ENCODE data around the gene TRIM44.

Gene TRIM44

DNA sequence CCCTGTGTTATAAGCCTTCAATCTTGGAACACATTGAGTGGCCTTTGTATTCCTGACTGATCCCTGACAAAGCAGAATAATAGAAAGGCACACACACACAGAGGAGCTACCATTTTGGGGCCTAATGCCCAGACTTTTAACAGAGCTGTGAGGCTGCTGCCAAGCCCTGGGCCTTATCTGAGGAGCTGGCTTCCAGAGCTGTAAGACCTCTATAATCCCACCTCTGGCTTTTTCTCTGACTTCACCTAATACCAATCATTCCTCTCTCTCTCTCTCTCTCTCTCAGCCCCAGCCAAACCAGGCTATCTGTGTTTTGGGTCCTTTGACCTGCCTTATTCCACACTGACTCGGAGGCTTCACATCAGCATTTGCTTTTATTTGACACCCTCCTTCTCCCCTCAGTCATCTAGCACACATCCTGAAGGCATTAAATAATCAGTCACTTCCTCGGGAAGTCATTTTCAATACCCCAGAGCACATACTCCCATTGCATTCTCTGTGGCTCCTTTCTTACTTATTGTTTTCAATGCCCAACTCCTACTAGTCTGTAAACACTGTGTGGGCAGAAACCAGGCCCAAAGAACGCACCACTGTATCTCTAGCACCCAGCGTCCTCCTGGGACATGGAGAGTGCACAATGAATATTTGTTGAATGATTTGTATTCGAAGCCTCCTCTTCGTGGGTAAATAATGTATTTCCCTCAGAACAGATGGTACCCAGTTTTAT, 21.2 kb upstream of the TRIM44 start:
- Histone ChIP-seq H3K9me3 (replicated peaks in 1 of 2; ENCODE audit: control insufficient read depth in 2 of 2, insufficient read depth in 1 of 2, low read depth in 1 of 2, low read length in 2 of 2) (no peaks in the 10 kb centered on the region), H3K4ac (ENCODE audit: low read length) (no peak overlapping the region), H3K14ac (ENCODE audit: low read length) (no peak overlapping the region), H3K4me3 (ENCODE audit: low read length in 2 of 2) (no peak overlapping the region), H2AFZ (ENCODE audit: low read length) (peak overlapping the region; percentile 72), H3K18ac (ENCODE audit: low read length) (no peak overlapping the region), H2BK12ac (ENCODE audit: low read length) (no peak overlapping the region), H4K91ac (ENCODE audit: low read depth, low read length, poor library complexity) (no peak overlapping the region), H4K8ac (ENCODE audit: low read depth, low read length) (no peak overlapping the region), H2BK5ac (ENCODE audit: low read length) (no peak overlapping the region), H3K9ac (ENCODE audit: low read depth, low read length, poor library complexity) (no peak overlapping the region), H3K79me1 (ENCODE audit: low read depth, low read length) (no peaks in the 10 kb centered on the region), H3K27ac (replicated peaks; ENCODE audit: low read length) (no peak overlapping the region), H2BK120ac (ENCODE audit: low read depth, low read length) (no peak overlapping the region), H3K4me2 (ENCODE audit: insufficient read depth, low read length, poor library complexity, severe bottlenecking) (no peak overlapping the region), H3K23ac (ENCODE audit: low read depth, low read length, poor library complexity) (no peak overlapping the region), H3K4me1 (ENCODE audit: control insufficient read depth in 2 of 2, insufficient read depth in 1 of 2, low read depth in 1 of 2, low read length in 2 of 2) (peaks cover 14 to 17% of the 10 kb centered on the region in 2 donors), H3K36me3 (replicated peaks in 1 of 2; ENCODE audit: control insufficient read depth in 2 of 2, insufficient read depth in 2 of 2, low read length in 2 of 2) (no peaks in the 10 kb centered on the region), H2AK5ac (ENCODE audit: low read depth, low read length) (no peak overlapping the region), H3K27me3 (ENCODE audit: control insufficient read depth in 3 of 3, insufficient read depth in 3 of 3, low read depth in 1 of 3, low read length in 3 of 3) (peaks cover 0 to 3% (median 0%) of the 10 kb centered on the region in 3 experiments), H2BK15ac (ENCODE audit: low read length) (no peak overlapping the region)
- DNase-seq (ENCODE audit: low spot score): no peak
- no CpG with 5 or more reads among the region's 6 CpGs for WGBS, 2 donors (ENCODE audit: extremely low coverage in 2 of 2, insufficient read length in 2 of 2, insufficient replicate concordance in 1 of 2)

DNA sequence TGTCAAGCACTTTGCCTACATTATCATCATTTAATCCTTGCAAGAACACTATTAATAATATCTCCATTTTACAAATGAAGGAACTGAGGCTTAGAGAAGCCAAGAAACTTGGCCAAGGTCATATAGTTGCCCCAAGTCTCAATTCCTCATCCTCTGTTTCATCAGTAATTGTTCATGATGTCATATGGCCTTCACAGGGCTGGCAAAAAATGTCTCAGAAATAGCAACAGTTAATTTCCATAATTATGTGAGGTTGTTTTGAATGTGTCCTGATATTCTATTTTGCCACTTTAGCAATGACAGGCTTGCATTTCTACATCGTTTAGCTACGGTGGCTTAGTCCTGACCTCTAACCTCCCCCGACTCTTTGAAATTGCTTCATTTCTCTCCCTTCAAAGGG, 20.6 kb upstream of the TRIM44 start:
- Histone ChIP-seq H2BK120ac (ENCODE audit: low read depth, low read length) (no peak overlapping the region), H2AFZ (ENCODE audit: low read length) (no peak overlapping the region), H3K18ac (ENCODE audit: low read length) (no peak overlapping the region), H3K36me3 (replicated peaks in 1 of 2; ENCODE audit: control insufficient read depth in 2 of 2, insufficient read depth in 2 of 2, low read length in 2 of 2) (no peaks in the 10 kb centered on the region), H3K14ac (ENCODE audit: low read length) (no peak overlapping the region), H2BK5ac (ENCODE audit: low read length) (no peak overlapping the region), H3K9me3 (replicated peaks in 1 of 2; ENCODE audit: control insufficient read depth in 2 of 2, insufficient read depth in 1 of 2, low read depth in 1 of 2, low read length in 2 of 2) (no peaks in the 10 kb centered on the region), H3K79me1 (ENCODE audit: low read depth, low read length) (no peaks in the 10 kb centered on the region), H4K8ac (ENCODE audit: low read depth, low read length) (no peak overlapping the region), H3K4me1 (ENCODE audit: control insufficient read depth in 2 of 2, insufficient read depth in 1 of 2, low read depth in 1 of 2, low read length in 2 of 2) (peaks cover 14 to 17% of the 10 kb centered on the region in 2 donors), H3K27ac (replicated peaks; ENCODE audit: low read length) (no peak overlapping the region), H2AK5ac (ENCODE audit: low read depth, low read length) (no peak overlapping the region), H3K4me3 (ENCODE audit: low read length in 2 of 2) (no peak overlapping the region), H2BK15ac (ENCODE audit: low read length) (no peak overlapping the region), H3K23ac (ENCODE audit: low read depth, low read length, poor library complexity) (no peak overlapping the region), H3K9ac (ENCODE audit: low read depth, low read length, poor library complexity) (no peak overlapping the region), H3K4me2 (ENCODE audit: insufficient read depth, low read length, poor library complexity, severe bottlenecking) (no peak overlapping the region), H3K27me3 (ENCODE audit: control insufficient read depth in 3 of 3, insufficient read depth in 3 of 3, low read depth in 1 of 3, low read length in 3 of 3) (peaks cover 0 to 3% (median 0%) of the 10 kb centered on the region in 3 experiments), H3K4ac (ENCODE audit: low read length) (no peak overlapping the region), H2BK12ac (ENCODE audit: low read length) (no peak overlapping the region), H4K91ac (ENCODE audit: low read depth, low read length, poor library complexity) (no peak overlapping the region)
- no peak for DNase-seq (ENCODE audit: low spot score)
- whole genome bisulfite sequencing, 2 donors (ENCODE audit: extremely low coverage in 2 of 2, insufficient read length in 2 of 2, insufficient replicate concordance in 1 of 2): no CpG with 5 or more reads among the region's 3 CpGs

DNA sequence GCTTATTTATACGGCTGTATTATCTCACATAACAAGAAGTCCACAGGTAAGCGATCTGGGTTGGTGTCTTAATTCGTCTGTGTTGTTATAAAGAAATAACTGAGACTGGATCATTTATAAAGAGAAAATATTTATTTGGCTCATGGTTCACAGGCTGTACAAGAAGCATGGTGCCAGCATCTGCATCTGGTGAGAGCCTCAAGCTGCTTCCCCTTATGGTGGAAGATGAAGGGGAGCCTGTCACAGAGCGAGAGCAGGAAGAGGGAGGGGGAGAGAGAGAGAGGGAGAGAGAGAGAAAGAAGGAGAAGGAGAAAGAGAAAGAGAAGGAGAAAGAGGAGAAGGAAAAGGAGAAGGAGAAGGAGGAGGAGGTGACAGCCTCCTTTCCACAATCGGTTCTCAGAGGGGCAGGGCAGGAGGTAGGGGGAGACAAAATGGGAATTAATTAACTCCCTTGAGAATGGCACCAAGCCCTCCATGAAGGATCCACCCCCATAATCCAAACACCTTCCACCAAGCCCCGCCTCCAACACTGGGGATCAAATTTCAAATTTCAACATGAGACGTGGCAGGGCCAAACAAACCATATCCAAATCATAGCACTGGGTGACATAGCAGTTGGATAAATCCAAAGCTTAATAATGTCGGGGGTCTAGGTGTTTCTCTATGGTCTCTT, 15.0 kb upstream of the TRIM44 start:
- Histone ChIP-seq H2BK12ac (ENCODE audit: low read length) (no peak overlapping the region), H3K4me1 (ENCODE audit: control insufficient read depth in 2 of 2, insufficient read depth in 1 of 2, low read depth in 1 of 2, low read length in 2 of 2) (peaks cover 0 to 3% of the 10 kb centered on the region in 2 donors), H3K27ac (replicated peaks; ENCODE audit: low read length) (no peak overlapping the region), H2AK5ac (ENCODE audit: low read depth, low read length) (no peak overlapping the region), H3K4me3 (ENCODE audit: low read length in 2 of 2) (no peak overlapping the region), H3K18ac (ENCODE audit: low read length) (no peak overlapping the region), H3K79me1 (ENCODE audit: low read depth, low read length) (no peaks in the 10 kb centered on the region), H2BK5ac (ENCODE audit: low read length) (no peak overlapping the region), H2AFZ (ENCODE audit: low read length) (no peak overlapping the region), H3K27me3 (ENCODE audit: control insufficient read depth in 3 of 3, insufficient read depth in 3 of 3, low read depth in 1 of 3, low read length in 3 of 3) (peaks cover 0 to 3% (median 0%) of the 10 kb centered on the region in 3 experiments), H3K36me3 (replicated peaks in 1 of 2; ENCODE audit: control insufficient read depth in 2 of 2, insufficient read depth in 2 of 2, low read length in 2 of 2) (no peaks in the 10 kb centered on the region), H3K9me3 (replicated peaks in 1 of 2; ENCODE audit: control insufficient read depth in 2 of 2, insufficient read depth in 1 of 2, low read depth in 1 of 2, low read length in 2 of 2) (no peaks in the 10 kb centered on the region), H3K4me2 (ENCODE audit: insufficient read depth, low read length, poor library complexity, severe bottlenecking) (no peak overlapping the region), H3K4ac (ENCODE audit: low read length) (no peak overlapping the region), H4K8ac (ENCODE audit: low read depth, low read length) (no peak overlapping the region), H2BK120ac (ENCODE audit: low read depth, low read length) (no peak overlapping the region), H3K9ac (ENCODE audit: low read depth, low read length, poor library complexity) (no peak overlapping the region), H3K14ac (ENCODE audit: low read length) (no peak overlapping the region), H2BK15ac (ENCODE audit: low read length) (no peak overlapping the region), H4K91ac (ENCODE audit: low read depth, low read length, poor library complexity) (no peak overlapping the region), H3K23ac (ENCODE audit: low read depth, low read length, poor library complexity) (no peak overlapping the region)
- DNase-seq (ENCODE audit: low spot score): no peak
- WGBS, 2 donors (ENCODE audit: extremely low coverage in 2 of 2, insufficient read length in 2 of 2, insufficient replicate concordance in 1 of 2): no CpG with 5 or more reads among the region's 8 CpGs

DNA sequence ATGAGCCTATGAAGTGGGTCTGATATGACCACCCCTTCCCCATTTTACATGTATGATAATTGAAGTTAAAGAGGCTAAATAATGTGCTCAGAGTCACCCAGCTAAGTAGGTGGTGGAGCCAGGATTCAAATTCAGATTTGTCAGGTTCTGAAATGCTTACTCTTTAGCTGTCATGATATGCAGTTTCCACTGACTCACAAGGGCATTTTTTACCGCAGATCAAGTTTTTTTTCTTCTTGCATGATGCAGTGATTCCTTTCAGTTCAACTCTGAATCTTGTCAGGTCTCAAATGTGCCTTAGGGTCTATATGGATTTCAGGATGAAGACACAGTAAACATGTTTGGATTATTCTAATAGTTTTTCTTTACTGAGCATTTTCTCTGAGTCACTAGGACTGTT, 12.6 kb upstream of the TRIM44 start:
- Histone ChIP-seq H3K9ac (ENCODE audit: low read depth, low read length, poor library complexity) (no peak overlapping the region), H2AK5ac (ENCODE audit: low read depth, low read length) (no peak overlapping the region), H2BK15ac (ENCODE audit: low read length) (no peak overlapping the region), H3K79me1 (ENCODE audit: low read depth, low read length) (no peaks in the 10 kb centered on the region), H4K8ac (ENCODE audit: low read depth, low read length) (no peak overlapping the region), H3K9me3 (replicated peaks in 1 of 2; ENCODE audit: control insufficient read depth in 2 of 2, insufficient read depth in 1 of 2, low read depth in 1 of 2, low read length in 2 of 2) (no peaks in the 10 kb centered on the region), H3K4ac (ENCODE audit: low read length) (no peak overlapping the region), H2BK120ac (ENCODE audit: low read depth, low read length) (no peak overlapping the region), H3K18ac (ENCODE audit: low read length) (no peak overlapping the region), H2BK12ac (ENCODE audit: low read length) (no peak overlapping the region), H3K4me2 (ENCODE audit: insufficient read depth, low read length, poor library complexity, severe bottlenecking) (no peak overlapping the region), H3K36me3 (replicated peaks in 1 of 2; ENCODE audit: control insufficient read depth in 2 of 2, insufficient read depth in 2 of 2, low read length in 2 of 2) (no peaks in the 10 kb centered on the region), H3K27me3 (ENCODE audit: control insufficient read depth in 3 of 3, insufficient read depth in 3 of 3, low read depth in 1 of 3, low read length in 3 of 3) (peaks cover 0 to 3% (median 0%) of the 10 kb centered on the region in 3 experiments), H4K91ac (ENCODE audit: low read depth, low read length, poor library complexity) (no peak overlapping the region), H2AFZ (ENCODE audit: low read length) (no peak overlapping the region), H2BK5ac (ENCODE audit: low read length) (no peak overlapping the region), H3K27ac (replicated peaks; ENCODE audit: low read length) (no peak overlapping the region), H3K14ac (ENCODE audit: low read length) (no peak overlapping the region), H3K23ac (ENCODE audit: low read depth, low read length, poor library complexity) (no peak overlapping the region), H3K4me3 (ENCODE audit: low read length in 2 of 2) (no peak overlapping the region), H3K4me1 (ENCODE audit: control insufficient read depth in 2 of 2, insufficient read depth in 1 of 2, low read depth in 1 of 2, low read length in 2 of 2) (peaks cover 0 to 3% of the 10 kb centered on the region in 2 donors)
- no peak for DNase-seq (ENCODE audit: low spot score)
- WGBS, 2 donors (ENCODE audit: extremely low coverage in 2 of 2, insufficient read length in 2 of 2, insufficient replicate concordance in 1 of 2): no CpG with 5 or more reads among the region's 1 CpG
